CD14-positive monocyte (primary cell): ENCODE results near the gene PDK2. TPM values are rescaled to one million over a fixed set of nuclear protein-coding genes. Genes with fewer than 3 reads are reported as not detected.

Source experiments
- DNase-seq, 3 donors: peaks; one replicate each; pipeline ENCODE4 v3.0.0-alpha.2; 2011 to 2022
- H2AFZ ChIP-seq: 2 replicates; pipeline ENCODE4 v1.6.0; 2012; ENCODE audit warnings: mild to moderate bottlenecking, low read depth, low read length, inconsistent platforms; ENCODE audit not compliant: insufficient read depth, poor library complexity, severe bottlenecking
- H3K27ac ChIP-seq, 2 donors: 1 replicate in 1 of 2; 2 replicates in 1 of 2; pipeline ENCODE4 v1.5.1; 2012 to 2013; ENCODE audit warnings: low read length in 2 of 2, control low read depth in 1 of 2, inconsistent platforms in 1 of 2, low read depth in 1 of 2, mild to moderate bottlenecking in 1 of 2
- H3K27me3 ChIP-seq, 2 donors: one replicate each; pipeline versions ENCODE4 v1.6.0 to v1.6.1; 2011 to 2013; ENCODE audit warnings: low read length in 2 of 2; ENCODE audit not compliant: control insufficient read depth in 2 of 2, insufficient read depth in 2 of 2
- H3K36me3 ChIP-seq, 2 donors: replicated peaks in 1 of 2; 1 replicate in 1 of 2; 2 replicates in 1 of 2; pipeline versions ENCODE4 v1.5.1 to v1.6.1; 2012 to 2013; ENCODE audit warnings: low read length in 2 of 2, control low read depth in 1 of 2, inconsistent platforms in 1 of 2, mild to moderate bottlenecking in 1 of 2; ENCODE audit not compliant: insufficient read depth in 2 of 2, control insufficient read depth in 1 of 2
- H3K4me1 ChIP-seq, 2 donors: 1 replicate in 1 of 2; 2 replicates in 1 of 2; pipeline versions ENCODE4 v1.5.1 to v1.6.1; 2012 to 2013; ENCODE audit warnings: low read length in 2 of 2, control low read depth in 1 of 2, inconsistent platforms in 1 of 2, mild to moderate bottlenecking in 1 of 2, moderate library complexity in 1 of 2; ENCODE audit not compliant: insufficient read depth in 2 of 2, control insufficient read depth in 1 of 2
- H3K4me2 ChIP-seq: replicated peaks from 2 replicates; pipeline ENCODE3; 2012; ENCODE audit warnings: low read length, moderate library complexity, mild to moderate bottlenecking; ENCODE audit not compliant: poor library complexity, severe bottlenecking; ENCODE audit errors: extremely low read depth
- H3K4me3 ChIP-seq, 3 experiments: fragments of 200-600 bp in 1 of 3; sonication (generic) in 1 of 3; replicated peaks in 1 of 3; 1 replicate in 2 of 3; 2 replicates in 1 of 3; pipeline ENCODE4 v1.5.1; 2011 to 2013; ENCODE audit warnings: low read length in 3 of 3, mild to moderate bottlenecking in 3 of 3, control low read depth in 2 of 3, low read depth in 2 of 3, inconsistent platforms in 1 of 3, moderate library complexity in 1 of 3
- H3K79me2 ChIP-seq: 2 replicates; pipeline ENCODE4 v1.6.0; 2012; ENCODE audit warnings: mild to moderate bottlenecking, control low read depth, inconsistent platforms, low read length, moderate library complexity; ENCODE audit not compliant: insufficient read depth
- H3K9ac ChIP-seq: 2 replicates; pipeline ENCODE4 v1.6.0; 2017; ENCODE audit warnings: low read length, mild to moderate bottlenecking; ENCODE audit not compliant: insufficient read depth, poor library complexity, severe bottlenecking
- H3K9me3 ChIP-seq, 2 donors: replicated peaks in 1 of 2; 1 replicate in 1 of 2; 2 replicates in 1 of 2; pipeline versions ENCODE4 v1.5.1 to v1.6.1; 2012 to 2013; ENCODE audit warnings: low read length in 2 of 2, control low read depth in 1 of 2; ENCODE audit not compliant: control insufficient read depth in 1 of 2, insufficient read depth in 1 of 2
- H4K20me1 ChIP-seq: 2 replicates; pipeline ENCODE4 v1.6.0; 2012; ENCODE audit warnings: mild to moderate bottlenecking, low read length, control low read depth, moderate library complexity; ENCODE audit not compliant: insufficient read depth
- H3K27ac Mint-ChIP-seq, 7 donors: one replicate each; pipeline ENCODE4 v1.8.0; 2020; ENCODE audit warnings: mild to moderate bottlenecking in 7 of 7, mixed read lengths in 7 of 7, moderate library complexity in 6 of 7, inconsistent platforms in 2 of 7
- H3K27me3 Mint-ChIP-seq, 3 donors: one replicate each; pipeline ENCODE4 v1.8.0; 2021 to 2022; ENCODE audit warnings: low read depth in 3 of 3, mild to moderate bottlenecking in 3 of 3, mixed read lengths in 3 of 3, moderate library complexity in 3 of 3, inconsistent platforms in 1 of 3
- H3K36me3 Mint-ChIP-seq, 2 donors: one replicate each; pipeline ENCODE4 v1.8.0; 2020; ENCODE audit warnings: mixed read lengths in 2 of 2, inconsistent platforms in 1 of 2, mild to moderate bottlenecking in 1 of 2
- H3K4me1 Mint-ChIP-seq: one replicate; pipeline ENCODE4 v1.8.0; 2020; ENCODE audit warnings: mild to moderate bottlenecking, mixed read lengths
- H3K4me3 Mint-ChIP-seq, 2 donors: one replicate each; pipeline ENCODE4 v1.8.0; 2020; ENCODE audit warnings: mild to moderate bottlenecking in 2 of 2, mixed read lengths in 2 of 2, moderate library complexity in 1 of 2
- H3K9me3 Mint-ChIP-seq, 7 donors: one replicate each; pipeline ENCODE4 v1.8.0; 2020 to 2022; ENCODE audit warnings: mixed read lengths in 7 of 7, mild to moderate bottlenecking in 6 of 7, moderate library complexity in 6 of 7, inconsistent platforms in 2 of 7
- WGBS: methylation state at CpG from one replicate; pipeline ENCODE4 v1.1.5; 2013; ENCODE audit warnings: missing lambda C conversion rate; ENCODE audit not compliant: insufficient coverage; 5-methylcytosine and 5-hydroxymethylcytosine counted together
- intact Hi-C, 2 donors: fragments of 100-400 bp; cut with micrococcal nuclease; formaldehyde crosslinking; loops; one replicate each; pipeline versions ENCODE4 v1.15.0 to v1.15.1; 2023
- polyA plus RNA-seq, 3 donors: library from polyadenylated mRNA; depleted of rRNA in 1 of 3; unstranded in 2 of 3; stranded (reverse) in 1 of 3; fragments of 300-500 nt in 2 of 3; fragments of >200 nt in 1 of 3; fragmentation: Illumina TruSeq in 2 of 3; gene quantifications; 1 replicate in 2 of 3; 2 replicates in 1 of 3; pipeline ENCODE4 v1.2.3, GENCODE V29; 2012 to 2021
- TF ChIP-seq, protein P1 (sequence below): fragments of 200-600 bp; IDR thresholded peaks from one replicate; pipeline ENCODE4 v1.8.0; 2022; ENCODE audit warnings: antibody characterized with exemption, mild to moderate bottlenecking

The PDK2 gene
- polyA plus RNA-seq, 3 donors, result 15.9 to 43.0 (median 23.4) TPM

DNA sequence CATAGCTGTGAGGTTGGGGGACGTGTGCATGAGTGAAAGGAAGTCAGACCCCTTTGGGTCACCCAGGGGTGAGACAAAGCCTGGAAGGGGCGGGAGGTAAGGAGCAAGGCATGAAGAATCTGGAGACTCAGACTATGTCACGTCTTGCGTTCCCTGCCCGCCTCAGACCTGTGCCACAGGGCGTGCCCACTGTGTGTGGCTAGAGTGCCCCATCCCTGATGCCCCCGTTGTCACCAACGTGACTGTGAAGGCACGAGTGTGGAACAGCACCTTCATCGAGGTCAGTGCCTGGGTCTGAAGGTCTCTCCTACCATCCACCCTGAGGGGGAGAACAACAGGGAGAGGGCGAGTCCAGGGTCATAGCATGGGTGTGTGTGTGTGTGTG is 15.1 kb upstream of the PDK2 start:
- Histone ChIP-seq H3K79me2 (no peaks in the 10 kb centered on the region), H3K36me3 (no peaks in the 10 kb centered on the region), H2AFZ (no peak overlapping the region), H3K27ac (no peak overlapping the region), H3K4me1 (no peaks in the 10 kb centered on the region), H3K4me3 (no peak overlapping the region), H4K20me1 (no peaks in the 10 kb centered on the region), H3K9ac (no peak overlapping the region), H3K4me2 (no peak overlapping the region), H3K9me3 (no peaks in the 10 kb centered on the region), H3K27me3 (no peaks in the 10 kb centered on the region)
- DNase-seq, result no peak
- Mint-ChIP-seq H3K36me3 (no peaks in the 10 kb centered on the region), H3K27me3 (peaks cover 4 to 6% (median 5%) of the 10 kb centered on the region in 3 donors), H3K9me3 (no peaks in the 10 kb centered on the region), H3K27ac (no peak overlapping the region), H3K4me1 (no peaks in the 10 kb centered on the region), H3K4me3 (no peak overlapping the region)
- intact Hi-C loops, result no loop called here
- TF ChIP-seq, protein P1, sequence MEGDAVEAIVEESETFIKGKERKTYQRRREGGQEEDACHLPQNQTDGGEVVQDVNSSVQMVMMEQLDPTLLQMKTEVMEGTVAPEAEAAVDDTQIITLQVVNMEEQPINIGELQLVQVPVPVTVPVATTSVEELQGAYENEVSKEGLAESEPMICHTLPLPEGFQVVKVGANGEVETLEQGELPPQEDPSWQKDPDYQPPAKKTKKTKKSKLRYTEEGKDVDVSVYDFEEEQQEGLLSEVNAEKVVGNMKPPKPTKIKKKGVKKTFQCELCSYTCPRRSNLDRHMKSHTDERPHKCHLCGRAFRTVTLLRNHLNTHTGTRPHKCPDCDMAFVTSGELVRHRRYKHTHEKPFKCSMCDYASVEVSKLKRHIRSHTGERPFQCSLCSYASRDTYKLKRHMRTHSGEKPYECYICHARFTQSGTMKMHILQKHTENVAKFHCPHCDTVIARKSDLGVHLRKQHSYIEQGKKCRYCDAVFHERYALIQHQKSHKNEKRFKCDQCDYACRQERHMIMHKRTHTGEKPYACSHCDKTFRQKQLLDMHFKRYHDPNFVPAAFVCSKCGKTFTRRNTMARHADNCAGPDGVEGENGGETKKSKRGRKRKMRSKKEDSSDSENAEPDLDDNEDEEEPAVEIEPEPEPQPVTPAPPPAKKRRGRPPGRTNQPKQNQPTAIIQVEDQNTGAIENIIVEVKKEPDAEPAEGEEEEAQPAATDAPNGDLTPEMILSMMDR, result no peak
- WGBS, result 86% methylated on average over 7 of the region's 11 CpGs

- 95% methylated on average over 5 of the region's 7 CpGs for WGBS
- Histone ChIP-seq H3K36me3 (no peaks in the 10 kb centered on the region), H4K20me1 (no peaks in the 10 kb centered on the region), H3K4me2 (no peak overlapping the region), H3K9me3 (no peaks in the 10 kb centered on the region), H3K4me3 (no peak overlapping the region), H2AFZ (no peak overlapping the region), H3K4me1 (no peaks in the 10 kb centered on the region), H3K79me2 (no peaks in the 10 kb centered on the region), H3K27ac (no peak overlapping the region), H3K27me3 (no peaks in the 10 kb centered on the region), H3K9ac (no peak overlapping the region)
- H3K36me3 Mint-ChIP-seq, result no peaks in the 10 kb centered on the region
- intact Hi-C loops, result no loop called here
- DNase-seq, result no peak
- H3K4me1 Mint-ChIP-seq, result no peaks in the 10 kb centered on the region
- H3K27me3 Mint-ChIP-seq, result peaks cover 4 to 8% (median 6%) of the 10 kb centered on the region in 3 donors
- TF ChIP-seq, protein P1, result no peak
- H3K4me3 Mint-ChIP-seq, result no peak overlapping the region
- H3K27ac Mint-ChIP-seq, result no peak overlapping the region
- no peaks in the 10 kb centered on the region for H3K9me3 Mint-ChIP-seq
These were observed 14.3 kb upstream of the PDK2 start for GRCh38 chr17:50080827-50081226.
